ENCODE data around the gene CXCR5.

CXCR5 gene

GRCh38 chr11:118882491-118882890 is 1.2 kb upstream of the CXCR5 start:
- H3K4me3 ChIP-seq (ENCODE audit: low read depth, low read length), result no peak overlapping the region
- no peak for TF ChIP-seq CTCF (IDR thresholded peaks at IDR 0.05; ENCODE audit: insufficient read depth, low read length, missing control alignments)
- ChIA-PET POLR2A (no interaction called here), CTCF (interaction anchor here (0.6 to 2.2 kb wide), 5 partner anchors 9 to 193 kb away, joined by 3 to 4 read pairs (median 3); no protein-coding TSS in a partner anchor)
- no peak for DNase-seq (ENCODE audit: low read depth, low spot score)

GRCh38 chr11:118883004-118883367 is 706 bp upstream of the CXCR5 start:
- DNase-seq (ENCODE audit: low read depth, low spot score), result no peak
- POLR2A ChIA-PET, result interaction anchor here (1.2 kb wide), 1 partner anchor 94 kb away, joined by 3 read pairs; no protein-coding TSS in a partner anchor
- H3K4me3 ChIP-seq (ENCODE audit: low read depth, low read length), result no peak overlapping the region
- CTCF ChIA-PET, result interaction anchor here (0.6 to 2.2 kb wide), 8 partner anchors 9 to 193 kb away, joined by 3 to 4 read pairs (median 3); no protein-coding TSS in a partner anchor
- TF ChIP-seq CTCF (IDR thresholded peaks at IDR 0.05; ENCODE audit: insufficient read depth, low read length, missing control alignments), result no peak

- POLR2A ChIA-PET, result no interaction called here
- H3K4me3 ChIP-seq (ENCODE audit: low read depth, low read length), result no peak overlapping the region
- CTCF ChIA-PET, result interaction anchor here (1.3 kb wide), 1 partner anchor 195 kb away, joined by 6 read pairs; no protein-coding TSS in a partner anchor
- TF ChIP-seq CTCF (IDR thresholded peaks at IDR 0.05; ENCODE audit: insufficient read depth, low read length, missing control alignments), result no peak
- DNase-seq (ENCODE audit: low read depth, low spot score), result no peak
These were observed 1.2 kb downstream of the CXCR5 start for GRCh38 chr11:118884875-118885274.

GRCh38 chr11:118885319-118885718 is 1.6 kb downstream of the CXCR5 start:
- CTCF ChIA-PET, result interaction anchor here (1.3 kb wide), 1 partner anchor 195 kb away, joined by 6 read pairs; no protein-coding TSS in a partner anchor
- no peak overlapping the region for H3K4me3 ChIP-seq (ENCODE audit: low read depth, low read length)
- DNase-seq (ENCODE audit: low read depth, low spot score), result no peak
- TF ChIP-seq CTCF (IDR thresholded peaks at IDR 0.05; ENCODE audit: insufficient read depth, low read length, missing control alignments), result no peak
- POLR2A ChIA-PET, result no interaction called here

- H3K4me3 ChIP-seq (ENCODE audit: low read depth, low read length), result no peak overlapping the region
- ChIA-PET CTCF (interaction anchor here (1.3 kb wide), 1 partner anchor 196 kb away, joined by 6 read pairs; no protein-coding TSS in a partner anchor), POLR2A (no interaction called here)
- DNase-seq (ENCODE audit: low read depth, low spot score), result no peak
- TF ChIP-seq CTCF (IDR thresholded peaks at IDR 0.05; ENCODE audit: insufficient read depth, low read length, missing control alignments), result no peak
These were observed 2.3 kb downstream of the CXCR5 start for GRCh38 chr11:118885831-118886565.

- H3K4me3 ChIP-seq (ENCODE audit: low read depth, low read length), result no peak overlapping the region
- TF ChIP-seq CTCF (IDR thresholded peaks at IDR 0.05; ENCODE audit: insufficient read depth, low read length, missing control alignments), result no peak
- CTCF ChIA-PET, result no interaction called here
- DNase-seq (ENCODE audit: low read depth, low spot score), result no peak
- POLR2A ChIA-PET, result no interaction called here
These were observed 3.0 kb downstream of the CXCR5 start for GRCh38 chr11:118886681-118887111.
